Stimulated activated CD4-positive, alpha-beta T cell treated with anti-CD3 and anti-CD28 coated beads, Interleukin-12 subunit alpha, Interleukin-12 subunit beta, amount 100 ng/mL, for 48 hours (primary cell): ENCODE data around the gene DAO.

ENCODE experiments used
- DNase-seq, 3 donors: peaks; one replicate each; pipeline ENCODE4 v3.0.0-alpha.2; 2020; ENCODE audit warnings: low read depth in 2 of 3, low spot score in 1 of 3

Gene DAO

DNA sequence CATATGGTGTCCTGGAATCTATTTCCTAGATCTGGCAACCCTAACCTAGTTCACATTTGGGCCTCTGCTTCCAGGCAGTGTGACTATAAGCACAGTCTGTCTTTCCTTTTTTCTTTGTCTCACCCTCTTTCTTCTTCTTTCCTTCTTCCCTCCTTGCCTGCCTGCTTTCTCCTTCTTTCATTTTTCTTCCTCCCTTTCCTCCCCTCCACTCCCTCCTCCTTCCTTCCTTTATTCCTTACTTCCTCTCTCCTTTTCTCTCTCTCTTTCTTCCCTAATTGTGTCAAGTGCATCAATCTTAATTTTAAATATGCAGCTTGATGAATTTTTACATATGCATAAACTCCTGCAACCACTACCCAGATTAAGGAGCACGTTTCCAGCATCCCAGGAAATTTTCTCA, 4.6 kb upstream of the DAO start:
- DNase-seq, result no peak

DNA sequence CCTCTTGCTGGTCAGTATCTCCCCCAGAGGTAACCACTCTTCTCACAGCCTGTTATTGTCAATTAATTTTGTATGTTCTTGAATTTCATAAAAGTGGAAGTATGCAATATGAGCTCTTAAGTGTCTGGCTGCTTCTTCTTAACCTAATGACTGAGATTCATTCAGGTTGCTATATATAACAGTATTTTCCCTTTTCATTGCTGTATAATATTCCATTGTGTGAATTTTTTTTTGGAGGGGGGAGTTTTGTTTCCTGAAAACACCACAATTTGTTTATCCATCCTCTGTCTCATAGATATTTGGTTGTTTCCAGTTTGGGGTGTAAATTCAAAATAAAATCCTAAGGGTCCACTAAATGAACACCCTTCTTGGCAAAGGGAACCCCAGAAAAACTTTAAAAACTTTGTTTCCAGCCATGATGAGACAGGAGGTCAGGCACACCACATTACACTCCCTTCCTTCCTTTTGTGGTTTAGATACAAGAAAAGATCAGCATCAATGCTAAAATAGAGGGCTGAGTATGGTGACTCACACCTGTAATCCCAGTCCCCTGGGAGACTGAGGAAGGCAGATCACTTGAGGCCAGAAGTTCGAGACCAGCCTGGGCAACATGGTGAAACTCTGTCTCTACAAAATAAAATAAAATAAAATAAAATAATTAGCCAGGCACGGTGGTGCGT, 4.1 kb upstream of the DAO start:
- no peak for DNase-seq

DNA sequence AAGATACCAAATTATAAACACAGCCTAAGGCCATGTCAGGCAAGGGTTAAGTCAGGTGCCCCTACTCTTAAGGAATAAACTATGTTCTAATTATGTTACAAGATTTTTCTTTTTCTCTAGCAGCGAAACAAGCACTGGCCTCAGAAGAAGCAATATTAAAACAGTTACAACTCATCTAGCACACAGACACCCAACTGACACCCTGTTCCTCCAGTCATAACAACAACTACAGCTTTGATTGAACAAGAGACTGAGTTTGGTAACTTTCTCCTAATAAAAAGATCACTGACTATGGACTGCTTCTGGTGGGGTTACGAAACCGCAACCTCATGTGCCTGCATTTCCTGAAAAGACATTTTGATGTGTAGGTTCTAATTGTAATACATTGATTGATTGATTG, 3.3 kb upstream of the DAO start:
- DNase-seq, result no peak

DNA sequence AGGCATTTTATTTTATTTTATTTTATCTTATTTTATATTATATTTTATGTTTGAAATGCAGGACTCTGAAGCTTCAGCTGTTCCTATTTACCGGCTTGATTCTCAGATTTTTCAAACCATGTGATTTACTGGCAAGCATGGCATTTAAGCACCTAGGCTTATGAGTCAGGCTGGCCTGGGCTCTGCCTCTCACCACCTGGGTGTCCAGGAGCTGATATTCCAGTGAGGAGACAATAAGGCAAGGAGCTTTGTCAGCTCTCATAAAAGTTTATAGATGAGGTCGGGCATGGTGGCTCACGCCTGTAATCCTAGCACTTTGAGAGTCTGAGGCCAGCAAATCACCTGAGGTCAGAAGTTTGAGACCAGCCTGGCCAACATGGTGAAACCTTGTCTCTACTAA, 2.1 kb downstream of the DAO start:
- DNase-seq, result no peak

DNA sequence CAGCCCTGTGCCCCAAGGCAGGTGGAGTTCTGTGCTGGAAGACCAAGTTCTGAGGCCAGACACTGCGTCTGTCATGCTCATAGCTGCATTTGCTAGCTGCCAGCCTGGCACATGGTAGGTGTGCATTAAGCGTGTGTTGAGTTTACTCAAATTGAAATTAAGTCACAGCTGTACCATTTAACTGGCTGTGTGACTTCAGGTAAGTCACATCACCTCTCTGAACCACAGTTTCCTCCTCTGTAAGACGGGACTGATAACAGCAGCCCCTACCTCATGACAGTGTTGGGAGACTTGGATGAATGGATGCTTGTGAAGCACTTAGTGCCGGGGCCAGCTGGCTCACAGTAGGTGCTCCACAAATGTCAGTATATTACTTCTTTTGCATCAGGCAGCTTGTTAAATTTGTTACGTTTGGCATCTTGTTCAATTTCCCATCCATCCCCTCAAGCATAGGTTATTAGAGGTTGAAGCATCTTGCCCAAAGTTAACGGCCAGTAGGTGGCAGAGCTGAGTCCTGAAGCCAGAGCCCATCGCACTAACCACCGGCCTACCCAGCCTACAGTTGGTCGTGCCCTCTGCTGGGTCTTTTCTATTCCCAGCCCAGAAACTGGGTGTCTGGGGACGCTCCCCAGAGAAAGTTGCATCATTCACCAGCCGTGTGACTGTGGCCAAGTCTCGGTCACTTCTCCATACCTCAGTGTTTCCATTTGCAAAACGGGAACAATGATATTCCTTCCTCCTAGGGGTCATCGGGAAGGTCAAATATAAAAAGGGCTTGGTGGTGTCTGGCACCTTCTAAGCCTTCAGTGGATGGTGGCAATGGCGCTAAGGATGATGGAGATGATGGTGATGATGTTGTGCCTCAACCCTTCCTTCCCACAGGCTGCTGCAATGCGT, 4.5 kb downstream of the DAO start:
- DNase-seq, result peak; percentile 33 to 79 (median 69)

DNA sequence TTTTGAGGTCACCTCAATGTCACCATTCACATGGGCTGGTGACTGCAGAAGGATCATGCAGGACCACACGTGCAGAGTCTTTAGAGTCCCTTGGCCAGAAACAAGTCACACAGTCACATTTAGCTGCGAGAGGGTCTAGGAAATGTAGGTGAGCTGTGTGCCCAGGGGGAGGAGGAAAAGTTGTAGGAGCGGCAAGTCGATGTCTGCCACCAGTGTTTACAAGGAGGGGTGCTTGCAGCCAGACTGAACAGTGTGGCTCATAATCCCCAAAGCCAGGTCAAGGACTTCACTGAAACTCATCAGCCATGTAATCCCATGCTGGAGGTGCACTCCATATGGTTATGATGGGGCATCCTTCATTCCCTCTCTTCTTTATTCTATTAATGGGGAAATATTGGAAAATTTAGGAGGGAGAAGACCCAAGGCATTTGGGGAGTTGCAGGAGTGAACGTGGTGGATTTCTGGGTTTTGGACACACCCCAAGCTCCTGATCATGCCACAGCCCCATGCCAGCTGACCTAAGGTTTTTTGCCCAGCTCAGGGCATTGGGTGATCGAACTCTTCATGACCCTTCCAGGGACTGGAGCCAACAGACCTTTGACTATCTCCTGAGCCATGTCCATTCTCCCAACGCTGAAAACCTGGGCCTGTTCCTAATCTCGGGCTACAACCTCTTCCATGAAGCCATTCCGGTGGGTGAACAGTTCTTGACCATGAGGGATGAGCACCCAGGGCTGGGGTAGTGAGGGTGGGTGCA, 7.2 kb downstream of the DAO start:
- no peak for DNase-seq

DNA sequence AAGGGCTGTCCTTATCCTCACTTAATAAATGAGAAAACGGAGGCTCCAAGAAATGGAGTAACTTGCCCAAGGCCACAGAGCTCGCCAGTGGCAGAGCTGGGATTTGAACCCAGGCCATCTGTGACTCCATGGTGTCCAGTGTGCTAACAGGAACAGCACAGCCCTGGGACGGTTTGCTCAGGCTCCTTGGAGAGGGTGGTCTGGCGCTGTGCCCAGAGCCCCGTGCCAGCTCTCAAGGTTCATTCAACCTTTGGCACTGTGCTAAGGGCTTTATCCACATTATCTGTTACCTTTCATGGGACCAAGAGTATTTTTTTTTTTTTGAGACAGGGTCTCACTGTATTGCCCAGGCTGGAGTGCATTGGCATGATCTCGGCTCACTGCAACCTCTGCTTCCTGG, 8.1 kb downstream of the DAO start:
- no peak for DNase-seq

DNA sequence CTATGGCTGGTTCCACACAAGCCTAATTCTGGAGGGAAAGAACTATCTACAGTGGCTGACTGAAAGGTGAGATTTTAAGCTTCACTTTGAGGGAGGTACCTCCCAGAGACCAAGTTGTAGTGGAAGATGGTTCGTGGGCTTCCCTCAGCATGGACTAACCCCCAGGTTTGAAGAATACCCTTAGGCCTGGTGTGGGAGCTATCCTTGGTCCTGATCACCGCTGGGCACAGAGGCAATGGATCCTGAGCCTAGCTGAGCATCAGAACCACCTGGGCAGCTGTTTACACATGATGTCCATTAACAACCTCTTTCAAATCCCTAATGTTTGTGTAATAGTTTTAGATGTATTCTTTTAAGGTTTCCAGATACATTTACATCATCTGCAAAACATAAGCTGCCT, 10.3 kb downstream of the DAO start:
- peak in 2 of 3 donors; percentile 5 to 12 for DNase-seq

DNA sequence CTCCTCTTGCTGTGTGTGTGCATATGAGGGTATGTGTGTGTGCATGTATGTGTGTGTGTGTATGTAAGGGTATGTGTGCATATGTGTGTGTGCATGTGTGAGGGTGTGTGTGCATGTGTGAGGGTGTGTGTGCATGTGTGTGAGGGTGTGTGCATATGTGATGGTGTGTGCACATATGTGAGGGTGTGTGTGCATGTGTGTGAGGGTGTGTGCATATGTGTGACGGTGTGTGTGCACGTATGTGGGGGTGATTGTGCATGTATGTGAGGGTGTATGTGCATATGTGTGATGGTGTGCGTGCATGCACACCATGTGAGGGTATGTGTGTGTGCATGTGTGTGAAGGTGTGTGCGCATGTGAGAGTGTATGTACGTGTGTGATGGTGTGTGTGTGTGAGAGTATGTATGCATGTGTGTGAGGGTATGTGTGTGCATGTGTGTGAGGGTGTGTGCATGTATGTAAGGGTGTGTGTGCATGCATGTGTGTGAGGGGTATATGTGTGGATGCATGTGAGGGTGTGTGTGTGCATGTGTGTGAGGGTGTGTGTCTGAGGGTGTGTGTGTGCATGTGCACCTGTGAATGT, 15.4 kb downstream of the DAO start:
- DNase-seq, result no peak

DNA sequence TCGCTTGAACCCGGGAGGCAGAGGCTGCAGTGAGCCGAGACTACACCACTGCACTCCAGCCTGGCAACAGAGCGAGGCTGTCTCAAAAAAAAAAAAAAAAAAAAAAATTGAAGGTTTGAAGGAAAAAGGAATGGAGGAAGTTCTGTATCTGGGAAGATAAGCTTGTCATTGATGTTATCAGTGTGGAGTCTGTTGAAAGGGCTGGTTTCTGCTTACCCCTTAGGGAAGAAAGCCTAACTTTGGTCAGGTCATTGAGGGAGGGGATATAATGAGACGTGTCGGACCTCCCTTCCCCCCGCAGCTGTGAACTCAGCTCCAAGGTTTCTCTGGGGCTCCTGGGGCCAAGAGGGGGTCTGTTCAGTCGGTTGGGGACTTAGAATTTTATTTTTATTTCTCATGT, 16.4 kb downstream of the DAO start:
- no peak for DNase-seq

DNA sequence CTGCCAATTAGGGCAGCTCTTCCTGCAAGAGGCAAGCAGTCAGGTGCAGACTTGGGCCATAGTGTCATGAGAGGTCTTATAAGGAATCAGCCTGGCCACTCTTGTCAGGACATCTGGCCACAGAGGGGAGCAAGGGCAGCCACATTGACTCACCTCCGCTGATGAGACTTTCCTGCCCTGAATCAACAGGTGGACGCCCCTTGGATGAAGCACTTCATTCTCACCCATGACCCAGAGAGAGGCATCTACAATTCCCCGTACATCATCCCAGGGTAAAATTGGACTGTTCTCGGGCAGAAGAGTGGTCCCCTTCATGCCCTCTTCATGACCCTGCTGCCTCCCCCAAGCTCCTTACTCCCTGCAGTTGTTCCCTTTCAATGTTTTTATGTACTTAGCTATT, 16.9 kb downstream of the DAO start:
- DNase-seq, result no peak

DNA sequence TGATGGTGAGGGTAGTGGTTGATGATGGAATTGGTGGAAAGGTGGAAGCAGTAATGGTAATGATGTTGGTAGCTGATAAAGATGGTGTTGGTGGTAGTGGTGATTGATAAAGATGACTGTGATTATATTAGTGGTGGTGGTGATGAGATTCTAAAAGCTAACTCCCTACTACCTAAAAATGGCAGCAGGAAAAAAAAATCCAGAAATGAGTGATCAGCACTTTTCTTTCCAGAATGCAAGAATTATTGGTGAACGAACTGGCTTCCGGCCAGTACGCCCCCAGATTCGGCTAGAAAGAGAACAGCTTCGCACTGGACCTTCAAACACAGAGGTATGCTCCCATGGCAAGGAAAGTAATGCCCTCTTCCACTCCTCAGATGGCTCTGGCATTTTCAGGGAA, 19.3 kb downstream of the DAO start:
- DNase-seq, result no peak

DNA sequence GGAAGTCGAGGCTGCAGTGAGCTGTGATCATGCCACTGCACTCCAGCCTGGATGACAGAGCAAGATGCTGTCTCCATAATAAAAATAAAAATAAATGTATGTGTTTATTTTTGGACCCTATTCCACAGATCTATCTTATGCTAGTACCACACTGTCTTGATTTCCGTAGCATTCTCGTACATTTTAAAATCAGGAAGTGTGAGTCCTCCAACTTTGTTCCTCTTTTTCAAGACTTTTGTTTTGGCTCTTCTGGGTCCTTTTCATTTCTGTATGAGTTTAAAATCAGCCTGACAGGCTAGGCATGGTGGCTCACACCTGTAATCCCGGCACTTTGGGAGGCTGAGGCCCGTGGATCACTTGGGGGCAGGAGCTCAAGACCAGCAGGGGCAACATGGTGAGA, 25.8 kb downstream of the DAO start:
- DNase-seq, result no peak

DNA sequence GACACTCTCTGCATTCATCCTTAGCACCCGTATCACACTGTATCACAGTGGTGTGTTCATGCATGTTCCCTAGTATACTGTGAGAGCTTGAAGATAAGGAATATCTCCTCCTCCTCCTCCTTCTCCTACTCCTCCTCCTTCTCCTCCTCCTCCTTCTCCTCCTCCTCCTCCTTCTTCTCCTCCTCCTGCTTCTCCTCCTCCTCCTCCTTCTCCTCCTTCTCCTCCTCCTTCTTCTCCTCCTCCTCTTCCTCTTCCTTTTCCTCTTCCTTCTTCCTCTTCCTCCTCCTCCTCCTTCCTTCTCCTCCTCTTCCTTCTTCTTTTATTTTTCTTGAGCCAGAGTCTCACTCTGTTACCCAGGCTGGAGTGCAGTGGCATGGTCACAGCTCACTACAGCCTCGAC, 27.1 kb downstream of the DAO start:
- no peak for DNase-seq

DNA sequence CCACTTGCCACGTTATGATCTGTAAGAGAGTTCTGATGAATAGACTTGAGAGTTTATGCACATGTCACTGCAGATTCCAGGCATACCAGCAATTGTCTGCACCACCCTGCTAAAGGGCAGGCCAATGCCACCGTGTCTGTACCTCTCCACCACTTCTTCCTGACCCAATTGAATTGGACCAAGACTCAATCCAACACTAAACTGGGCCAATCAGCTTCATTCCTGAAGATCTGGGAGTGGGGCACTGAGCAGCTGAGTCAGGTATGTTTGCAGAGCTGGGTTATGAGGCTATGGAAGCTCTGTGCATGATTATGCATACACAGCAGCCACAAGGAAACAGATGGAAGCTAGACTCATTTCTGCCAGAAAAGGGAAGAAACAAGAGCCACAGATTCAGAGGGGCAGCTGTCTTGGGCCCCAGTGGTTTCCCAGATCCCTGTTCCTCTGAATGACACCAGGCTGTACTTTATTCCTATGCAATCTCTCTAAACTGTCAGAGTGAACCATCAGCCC, 28.0 kb downstream of the DAO start:
- no peak for DNase-seq

DNA sequence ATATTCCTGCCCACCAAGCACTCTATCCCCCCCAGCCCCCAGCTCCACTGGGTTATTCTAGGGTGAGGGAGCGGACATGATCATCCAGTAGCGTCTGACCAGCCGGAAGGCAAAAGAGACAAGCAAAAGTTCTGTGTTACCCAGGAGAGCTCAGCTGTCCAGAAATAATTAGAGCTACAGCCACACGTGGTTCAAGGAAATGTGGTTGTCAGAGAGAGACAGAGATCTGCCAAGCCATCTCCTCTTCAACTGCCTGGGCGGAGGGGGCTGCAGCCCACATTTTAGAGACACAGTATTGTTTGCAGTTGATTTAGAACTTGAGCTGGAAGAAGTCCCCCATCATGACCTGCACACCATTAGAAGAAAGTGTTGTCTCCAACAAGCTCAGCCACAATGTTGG, 30.4 kb downstream of the DAO start:
- DNase-seq, result no peak

DNA sequence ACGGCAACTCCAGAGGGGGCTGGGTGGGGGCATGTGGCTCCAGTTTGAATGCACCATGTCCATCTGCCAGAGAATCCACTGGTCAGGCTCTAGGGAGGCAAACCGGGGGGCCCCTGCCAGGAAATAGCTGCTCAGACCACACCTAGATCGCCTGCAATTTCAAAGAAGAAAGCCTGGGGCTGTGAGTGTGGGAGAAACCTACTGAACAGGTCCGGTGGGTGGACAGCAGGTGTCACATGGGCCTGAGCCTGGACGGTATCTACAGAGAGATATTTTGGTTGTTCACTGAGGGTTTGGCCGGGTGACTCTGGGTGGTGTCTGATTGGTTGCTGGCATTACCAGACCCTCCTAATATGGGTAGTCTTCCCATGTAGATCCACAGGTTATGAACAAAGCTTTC, 32.0 kb downstream of the DAO start:
- no peak for DNase-seq

DNA sequence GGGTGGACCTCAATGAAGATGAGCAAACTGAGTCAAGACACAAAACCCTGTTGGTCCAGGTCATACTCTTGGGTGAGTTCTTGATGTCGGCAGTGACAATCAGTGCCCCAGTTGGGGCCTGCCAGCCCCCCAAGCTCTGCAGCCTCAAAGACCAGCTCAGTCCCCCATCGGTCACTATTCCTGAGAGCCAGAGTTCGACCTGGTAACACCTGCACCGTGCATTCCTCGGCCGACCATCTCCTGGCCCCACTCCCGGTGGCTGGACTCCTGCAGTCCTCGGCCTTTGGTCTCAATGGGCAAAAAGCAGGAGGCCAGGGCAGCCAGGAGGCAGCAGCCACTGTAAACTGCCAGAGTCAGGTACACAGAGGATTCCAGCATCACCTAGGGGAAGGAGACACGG, 32.5 kb downstream of the DAO start:
- DNase-seq, result no peak

DNA sequence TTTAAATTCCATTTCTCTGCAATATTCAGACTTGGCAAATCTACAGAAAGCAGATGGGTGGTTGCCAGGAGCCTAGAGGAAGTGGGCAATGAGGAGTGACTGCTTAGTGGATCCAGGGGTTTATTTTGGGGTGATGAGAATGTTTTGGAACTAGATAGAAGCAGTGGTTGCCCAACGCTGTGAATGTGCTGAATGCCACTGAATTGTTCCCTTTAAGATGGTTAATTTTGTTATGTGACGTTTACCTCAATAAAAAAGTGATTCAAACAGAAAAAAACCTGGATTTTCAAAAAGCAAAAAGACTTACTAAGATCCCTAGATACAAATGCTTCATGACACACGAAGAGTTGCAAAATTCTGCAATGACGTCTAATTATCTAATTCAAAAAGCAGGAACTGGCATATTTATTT, 34.2 kb downstream of the DAO start:
- no peak for DNase-seq

DNA sequence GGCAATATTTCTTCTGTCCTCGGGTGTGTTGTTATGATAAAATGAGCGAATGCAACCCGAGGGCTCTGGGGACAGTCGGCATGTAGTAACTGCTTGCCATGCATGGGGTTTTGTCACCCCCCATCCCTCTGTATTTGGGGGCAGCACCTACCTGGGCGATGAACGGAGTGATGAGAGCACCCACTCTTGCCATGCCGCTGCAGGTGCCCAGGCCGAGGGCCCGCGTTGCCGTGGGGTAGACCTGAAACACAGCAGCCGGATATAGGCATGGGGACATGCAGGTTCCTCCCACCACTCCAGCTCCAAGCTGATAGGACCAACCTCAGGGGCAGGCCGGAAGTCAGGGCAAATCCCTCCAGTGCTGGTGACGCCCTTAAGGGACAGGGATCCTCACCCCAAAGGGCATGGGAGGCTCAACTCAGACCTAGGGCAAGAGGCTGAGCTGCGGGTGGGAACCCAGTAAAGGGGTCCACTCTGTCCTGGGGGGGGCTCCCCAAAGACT, 35.8 kb downstream of the DAO start:
- no peak for DNase-seq

DNA sequence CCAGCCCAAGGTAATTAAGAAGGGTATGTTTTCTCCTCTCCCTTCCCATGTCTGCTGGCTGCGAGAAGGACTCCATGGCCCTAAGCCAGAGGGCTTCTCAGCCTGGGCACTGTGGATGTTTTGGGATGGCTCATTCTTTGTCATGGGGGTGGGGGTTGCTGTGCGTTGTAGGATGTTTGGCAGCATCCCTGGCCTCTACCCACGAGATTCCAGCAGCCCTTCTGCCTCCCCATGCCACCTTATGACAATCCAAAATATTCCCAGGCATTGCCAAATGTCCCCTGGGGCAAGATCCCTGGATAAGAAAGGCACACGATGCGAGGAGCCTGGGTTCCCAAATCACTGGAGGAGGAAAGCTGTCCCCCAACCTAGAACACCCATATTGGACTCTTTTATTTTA, 36.4 kb downstream of the DAO start:
- DNase-seq, result no peak
